OCI-LY1 (cell line): ENCODE data around the gene LAT.

Experiments
- EZH2 ChIP-seq: fragments of 200-600 bp; sonication (generic), shearing (Covaris generic); IDR thresholded peaks from 2 replicates; pipeline ENCODE4 v1.8.0; 2017; ENCODE audit warnings: borderline replicate concordance, mixed run types, mild to moderate bottlenecking, antibody characterized with exemption, low read length, moderate library complexity, mixed read lengths
- TF ChIP-seq, protein P1 (sequence below): fragments of 200-600 bp; sonication (generic), shearing (Covaris generic); IDR thresholded peaks from 2 replicates; pipeline ENCODE4 v1.5.1; 2017; ENCODE audit warnings: mild to moderate bottlenecking, antibody characterized with exemption, low read length, moderate library complexity, mixed read lengths

DNA sequence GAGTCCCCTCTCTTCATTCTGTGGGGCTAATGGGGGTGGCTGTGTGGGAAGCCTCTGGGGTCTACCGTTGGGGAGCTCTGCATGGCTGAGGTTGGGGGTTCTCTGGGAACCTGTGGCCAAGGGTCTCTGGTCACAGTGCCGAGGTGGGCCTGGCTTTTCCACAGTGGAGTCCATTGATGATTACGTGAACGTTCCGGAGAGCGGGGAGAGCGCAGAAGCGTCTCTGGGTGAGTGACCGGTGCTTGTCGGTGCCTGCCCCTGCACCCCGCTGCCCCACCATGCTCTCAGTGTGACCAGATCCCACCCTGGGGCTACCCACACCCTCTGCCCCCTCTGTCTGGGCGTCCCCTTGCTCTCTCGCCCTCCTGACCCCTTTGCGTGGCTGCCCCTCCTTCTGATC is 4.5 kb downstream of the LAT start:
- TF ChIP-seq, protein P1, sequence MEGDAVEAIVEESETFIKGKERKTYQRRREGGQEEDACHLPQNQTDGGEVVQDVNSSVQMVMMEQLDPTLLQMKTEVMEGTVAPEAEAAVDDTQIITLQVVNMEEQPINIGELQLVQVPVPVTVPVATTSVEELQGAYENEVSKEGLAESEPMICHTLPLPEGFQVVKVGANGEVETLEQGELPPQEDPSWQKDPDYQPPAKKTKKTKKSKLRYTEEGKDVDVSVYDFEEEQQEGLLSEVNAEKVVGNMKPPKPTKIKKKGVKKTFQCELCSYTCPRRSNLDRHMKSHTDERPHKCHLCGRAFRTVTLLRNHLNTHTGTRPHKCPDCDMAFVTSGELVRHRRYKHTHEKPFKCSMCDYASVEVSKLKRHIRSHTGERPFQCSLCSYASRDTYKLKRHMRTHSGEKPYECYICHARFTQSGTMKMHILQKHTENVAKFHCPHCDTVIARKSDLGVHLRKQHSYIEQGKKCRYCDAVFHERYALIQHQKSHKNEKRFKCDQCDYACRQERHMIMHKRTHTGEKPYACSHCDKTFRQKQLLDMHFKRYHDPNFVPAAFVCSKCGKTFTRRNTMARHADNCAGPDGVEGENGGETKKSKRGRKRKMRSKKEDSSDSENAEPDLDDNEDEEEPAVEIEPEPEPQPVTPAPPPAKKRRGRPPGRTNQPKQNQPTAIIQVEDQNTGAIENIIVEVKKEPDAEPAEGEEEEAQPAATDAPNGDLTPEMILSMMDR = no peak
- TF ChIP-seq EZH2 = no peak
